Measurements from ENCODE around the gene MRPL44.

GRCh38 chr2:223920109-223920508 is 37.2 kb upstream of the MRPL44 start:
- TF ChIP-seq CTCF (IDR thresholded peaks at IDR 0.05; ENCODE audit: low read length) (no peak), EZH2phosphoT487 (IDR thresholded peaks at IDR 0.05; ENCODE audit: low read length) (no peak), EZH2 (optimal IDR thresholded peaks at IDR 0.05; ENCODE audit: low read depth, low read length) (no peak)

Measured in MM.1S (cell line).